T-helper 2 cell treated with Interferon-gamma antibody and Interleukin-4, amounts not matched to agents 5 μg/mL and 100 μg/mL, for 36 hours (primary cell): ENCODE results near the gene IFT172.

Source experiments
- DNase-seq: peaks from one replicate; pipeline ENCODE4 v3.0.0; 2021; ENCODE audit warnings: low spot score
- H3K27ac Mint-ChIP-seq: one replicate; pipeline ENCODE4 v1.8.0; 2021; ENCODE audit warnings: mild to moderate bottlenecking, mixed read lengths
- H3K27me3 Mint-ChIP-seq: one replicate; pipeline ENCODE4 v1.8.0; 2021; ENCODE audit warnings: low read depth, mixed read lengths
- H3K36me3 Mint-ChIP-seq: one replicate; pipeline ENCODE4 v1.8.0; 2021; ENCODE audit warnings: low read depth, mixed read lengths
- H3K4me1 Mint-ChIP-seq: one replicate; pipeline ENCODE4 v1.8.0; 2021; ENCODE audit warnings: low read depth, mixed read lengths
- H3K4me3 Mint-ChIP-seq: one replicate; pipeline ENCODE4 v1.8.0; 2022; ENCODE audit warnings: mild to moderate bottlenecking, moderate library complexity, mixed read lengths
- H3K9me3 Mint-ChIP-seq: one replicate; pipeline ENCODE4 v1.8.0; 2021; ENCODE audit warnings: mixed read lengths

The IFT172 gene

GRCh38 chr2:27502142-27502541 is 12.6 kb upstream of the IFT172 start:
- Mint-ChIP-seq H3K4me1 (no peaks in the 10 kb centered on the region), H3K27ac (no peak overlapping the region), H3K9me3 (no peaks in the 10 kb centered on the region), H3K36me3 (no peaks in the 10 kb centered on the region), H3K4me3 (no peak overlapping the region), H3K27me3 (peaks cover 21% of the 10 kb centered on the region)
- no peak for DNase-seq

GRCh38 chr2:27501042-27501441 is 11.5 kb upstream of the IFT172 start:
- H3K4me3 Mint-ChIP-seq: no peak overlapping the region
- no peaks in the 10 kb centered on the region for H3K9me3 Mint-ChIP-seq
- DNase-seq: no peak
- no peaks in the 10 kb centered on the region for H3K4me1 Mint-ChIP-seq
- peaks cover 31% of the 10 kb centered on the region for H3K27me3 Mint-ChIP-seq
- H3K36me3 Mint-ChIP-seq: no peaks in the 10 kb centered on the region
- H3K27ac Mint-ChIP-seq: no peak overlapping the region

DNA sequence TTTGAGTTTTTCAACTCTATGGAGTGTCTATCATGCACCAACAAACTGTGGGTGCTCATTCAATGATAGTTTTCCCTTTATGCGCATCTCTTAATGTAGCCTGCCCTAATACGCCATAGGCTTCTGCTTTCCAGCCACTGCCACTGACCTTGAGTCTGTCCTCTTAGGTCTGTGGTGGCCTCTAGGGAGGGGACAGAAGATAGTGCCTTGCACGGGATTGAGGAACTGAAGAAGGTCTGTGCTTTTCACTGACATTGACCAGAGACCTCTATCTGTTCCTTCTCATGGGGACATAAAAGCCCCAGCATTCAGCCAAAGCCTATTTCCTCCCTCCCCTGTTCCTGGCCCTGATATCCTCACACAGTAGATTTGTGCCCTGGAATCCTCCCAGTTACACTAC is 9.4 kb upstream of the IFT172 start:
- DNase-seq: no peak
- Mint-ChIP-seq H3K36me3 (no peaks in the 10 kb centered on the region), H3K27me3 (peaks cover 46% of the 10 kb centered on the region), H3K27ac (no peak overlapping the region), H3K4me3 (no peak overlapping the region), H3K9me3 (no peaks in the 10 kb centered on the region), H3K4me1 (peaks cover 6% of the 10 kb centered on the region)

GRCh38 chr2:27497288-27497627 is 7.7 kb upstream of the IFT172 start:
- Mint-ChIP-seq H3K4me3 (no peak overlapping the region), H3K27ac (no peak overlapping the region), H3K4me1 (peaks cover 6% of the 10 kb centered on the region), H3K36me3 (no peaks in the 10 kb centered on the region), H3K27me3 (peaks cover 54% of the 10 kb centered on the region), H3K9me3 (no peaks in the 10 kb centered on the region)
- DNase-seq: no peak

- Mint-ChIP-seq H3K4me1 (peaks cover 6% of the 10 kb centered on the region), H3K27ac (no peak within 1 kb of the TSS), H3K27me3 (peaks cover 54% of the 10 kb centered on the region), H3K9me3 (no peaks in the 10 kb centered on the region), H3K36me3 (no peaks in the 10 kb centered on the region), H3K4me3 (peak within 1 kb of the TSS; percentile 61)
- DNase-seq: no peak
Measured at GRCh38 chr2:27496357-27497287, 7.1 kb upstream of the IFT172 start, which contains the start of gene GCKR. Gene GCKR (plus strand): TSS chr2:27496839. CDS start chr2:27496905, 66 bp downstream.

GRCh38 chr2:27495840-27496356 is 6.4 kb upstream of the IFT172 start:
- no peak for DNase-seq
- peaks cover 54% of the 10 kb centered on the region for H3K27me3 Mint-ChIP-seq
- H3K4me1 Mint-ChIP-seq: peaks cover 11% of the 10 kb centered on the region
- no peaks in the 10 kb centered on the region for H3K36me3 Mint-ChIP-seq
- H3K9me3 Mint-ChIP-seq: no peaks in the 10 kb centered on the region
- H3K4me3 Mint-ChIP-seq: peak overlapping the region; percentile 61
- H3K27ac Mint-ChIP-seq: no peak overlapping the region

DNA sequence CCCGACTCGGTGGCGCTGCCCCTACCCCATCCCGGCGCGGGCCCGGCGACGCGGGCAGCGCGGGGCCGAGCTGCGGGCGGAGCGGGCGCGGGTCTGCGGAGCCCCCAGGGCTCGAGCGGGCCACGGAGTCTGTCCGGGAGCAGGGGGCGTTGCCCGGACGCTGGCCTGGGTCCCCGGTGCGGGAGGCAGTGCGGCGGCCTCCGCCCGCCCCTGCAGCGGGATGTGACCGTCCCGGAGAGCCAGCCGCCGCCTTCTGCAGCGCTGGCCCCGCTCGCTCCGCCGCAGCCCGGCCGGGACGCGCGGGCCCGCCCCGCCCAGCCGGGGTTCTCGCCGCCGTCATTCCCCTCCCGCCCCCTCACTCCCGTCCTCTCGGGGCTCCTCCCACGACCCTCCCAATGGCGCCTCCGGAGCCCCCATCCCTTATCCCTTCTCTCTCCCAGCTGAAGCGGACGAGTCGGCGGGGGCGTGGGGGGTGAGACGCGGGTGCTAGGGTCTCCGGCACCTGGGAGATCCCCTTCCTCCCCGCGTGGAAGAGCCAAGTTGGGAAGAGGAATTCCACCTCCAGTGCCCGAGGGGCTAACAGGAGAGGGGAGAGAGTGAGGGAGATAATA is 5.5 kb upstream of the IFT172 start, which contains the start of gene FNDC4:
TSS of gene FNDC4 (minus strand) at position 257 of the 611 bp plus-strand sequence. CDS start 521 bp downstream, outside the sequence.
- DNase-seq: peak; percentile 18
- Mint-ChIP-seq H3K4me3 (peak within 1 kb of the TSS; percentile 61), H3K36me3 (no peaks in the 10 kb centered on the region), H3K4me1 (peaks cover 13% of the 10 kb centered on the region), H3K27me3 (peaks cover 54% of the 10 kb centered on the region), H3K9me3 (no peaks in the 10 kb centered on the region), H3K27ac (no peak within 1 kb of the TSS)

DNA sequence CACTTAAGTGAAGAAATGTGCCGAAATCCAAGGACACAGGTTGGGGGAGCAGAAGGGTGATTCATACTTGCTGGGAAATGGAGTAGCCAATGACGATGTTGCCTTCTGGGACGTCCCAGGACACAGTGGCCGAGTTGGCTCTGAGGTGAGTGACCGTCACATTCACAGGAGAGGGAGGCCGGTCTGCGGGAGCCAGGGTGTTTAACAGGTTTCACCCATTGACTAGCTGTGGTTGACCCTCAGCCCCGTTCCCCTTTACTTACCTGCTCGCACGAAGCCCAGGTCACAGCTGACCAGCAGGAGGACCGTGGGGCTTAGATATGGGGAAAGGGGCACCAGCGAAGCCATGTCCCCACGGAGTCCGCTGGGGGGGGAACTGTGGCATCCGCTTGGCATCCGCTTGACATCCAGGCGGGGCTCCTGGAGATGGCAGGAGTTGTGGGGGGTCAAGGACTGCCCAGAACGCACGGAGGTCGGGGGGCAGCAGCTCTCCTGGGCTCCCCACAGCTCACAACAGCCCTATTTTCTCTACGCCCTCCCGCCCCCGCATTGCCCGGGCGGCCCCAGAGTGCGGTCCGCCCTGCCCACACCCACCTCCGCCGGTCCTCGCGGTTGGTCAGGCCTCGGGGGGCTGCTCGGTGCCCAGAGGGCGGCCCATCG is 4.9 kb upstream of the IFT172 start:
- Mint-ChIP-seq H3K27me3 (peaks cover 54% of the 10 kb centered on the region), H3K4me1 (peaks cover 20% of the 10 kb centered on the region), H3K27ac (no peak overlapping the region), H3K9me3 (no peaks in the 10 kb centered on the region), H3K36me3 (no peaks in the 10 kb centered on the region), H3K4me3 (peak overlapping the region; percentile 34)
- peak; percentile 13 for DNase-seq

- Mint-ChIP-seq H3K27ac (no peak overlapping the region), H3K36me3 (no peaks in the 10 kb centered on the region), H3K4me1 (peaks cover 24% of the 10 kb centered on the region), H3K4me3 (peak overlapping the region; percentile 34), H3K9me3 (no peaks in the 10 kb centered on the region), H3K27me3 (peaks cover 50% of the 10 kb centered on the region)
- no peak for DNase-seq
Measured at GRCh38 chr2:27493948-27494283, 4.4 kb upstream of the IFT172 start.

GRCh38 chr2:27492557-27492956 is 3.0 kb upstream of the IFT172 start:
- Mint-ChIP-seq H3K36me3 (no peaks in the 10 kb centered on the region), H3K27ac (peak overlapping the region; percentile 12), H3K9me3 (no peaks in the 10 kb centered on the region), H3K27me3 (peaks cover 37% of the 10 kb centered on the region), H3K4me3 (no peak overlapping the region), H3K4me1 (peaks cover 26% of the 10 kb centered on the region)
- no peak for DNase-seq

DNA sequence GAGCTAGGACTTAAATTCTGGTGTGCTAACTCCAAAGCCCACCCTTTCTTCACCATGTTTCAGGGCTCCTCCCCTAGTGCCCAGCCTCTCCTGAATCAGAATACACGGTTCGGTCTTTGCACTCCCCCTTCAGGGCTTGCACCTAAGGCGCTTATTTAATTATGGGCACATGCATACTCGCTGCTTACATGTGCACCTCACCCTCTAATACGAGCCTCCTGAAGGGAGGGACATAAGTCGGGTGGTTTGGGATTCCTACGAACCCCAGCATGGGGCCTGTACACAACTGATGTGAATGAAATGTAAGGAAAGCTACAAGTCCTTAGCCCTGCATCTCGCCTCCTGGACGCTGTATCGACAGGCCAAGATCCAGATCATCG is 435 bp downstream of the IFT172 start:
- Mint-ChIP-seq H3K27me3 (peaks cover 10% of the 10 kb centered on the region), H3K36me3 (no peaks in the 10 kb centered on the region)
- DNase-seq: no peak

DNA sequence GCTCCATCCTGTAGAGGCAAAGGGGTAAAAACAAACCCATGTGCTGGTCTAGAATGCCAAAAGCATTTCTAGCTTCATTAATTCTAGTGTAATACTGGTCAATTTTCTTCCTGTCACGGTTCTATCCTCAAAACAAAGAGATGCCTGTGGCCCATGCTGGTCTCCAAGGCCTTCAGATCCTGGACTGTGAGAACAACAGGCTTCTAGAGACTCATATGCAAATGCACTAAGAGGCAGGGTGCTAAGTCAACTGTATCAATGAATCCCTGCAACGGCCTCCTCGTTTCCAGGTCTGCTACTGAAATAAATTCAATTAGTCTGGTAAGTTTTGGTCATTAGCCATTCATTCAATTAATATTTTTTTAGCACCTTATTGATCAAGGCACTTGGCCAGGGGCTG is 4.0 kb downstream of the IFT172 start:
- no peak for DNase-seq
- Mint-ChIP-seq H3K9me3 (no peaks in the 10 kb centered on the region), H3K4me3 (no peak overlapping the region), H3K36me3 (no peaks in the 10 kb centered on the region), H3K27me3 (no peaks in the 10 kb centered on the region), H3K27ac (no peak overlapping the region), H3K4me1 (peaks cover 15% of the 10 kb centered on the region)

More for the DNA sequence above, 435 bp downstream of the IFT172 start:
- H3K4me3 Mint-ChIP-seq: peak overlapping the region; percentile 87
- H3K9me3 Mint-ChIP-seq: no peaks in the 10 kb centered on the region
- peak overlapping the region; percentile 91 for H3K27ac Mint-ChIP-seq
- H3K4me1 Mint-ChIP-seq: peaks cover 20% of the 10 kb centered on the region

GRCh38 chr2:27471961-27472360 is 17.6 kb downstream of the IFT172 start:
- Mint-ChIP-seq H3K36me3 (peaks cover 5% of the 10 kb centered on the region), H3K4me1 (peaks cover 1% of the 10 kb centered on the region), H3K4me3 (no peak overlapping the region), H3K9me3 (no peaks in the 10 kb centered on the region), H3K27ac (no peak overlapping the region), H3K27me3 (no peaks in the 10 kb centered on the region)
- DNase-seq: no peak

DNA sequence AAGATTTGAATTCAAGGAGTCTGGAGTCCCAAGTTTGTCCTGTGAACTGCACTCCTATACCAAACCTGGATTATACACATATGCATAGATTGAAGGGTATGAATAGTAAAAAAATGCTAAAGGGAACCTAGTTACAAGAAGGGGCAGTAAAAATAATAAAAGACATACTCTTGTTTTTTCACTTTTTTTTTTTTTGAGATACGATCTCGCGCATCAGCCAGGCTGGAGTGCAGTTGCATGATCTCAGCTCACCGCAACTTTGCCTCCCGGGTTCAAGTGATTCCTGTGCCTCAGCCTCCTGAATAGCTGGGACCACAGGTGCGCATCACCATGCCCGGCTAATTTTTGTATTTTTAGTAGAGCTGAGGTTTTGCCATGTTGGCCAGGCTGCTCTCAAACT is 25.1 kb downstream of the IFT172 start:
- H3K9me3 Mint-ChIP-seq: no peaks in the 10 kb centered on the region
- H3K27me3 Mint-ChIP-seq: no peaks in the 10 kb centered on the region
- no peaks in the 10 kb centered on the region for H3K4me1 Mint-ChIP-seq
- no peaks in the 10 kb centered on the region for H3K36me3 Mint-ChIP-seq
- DNase-seq: no peak
- H3K27ac Mint-ChIP-seq: no peak overlapping the region
- H3K4me3 Mint-ChIP-seq: no peak overlapping the region
